ENCODE data around the gene SEC14L3. TPM values are rescaled to one million over a fixed set of nuclear protein-coding genes. Genes with fewer than 3 reads are reported as not detected.

The SEC14L3 gene
- total RNA-seq, 1 experiment from 2014 or later = not detected

DNA sequence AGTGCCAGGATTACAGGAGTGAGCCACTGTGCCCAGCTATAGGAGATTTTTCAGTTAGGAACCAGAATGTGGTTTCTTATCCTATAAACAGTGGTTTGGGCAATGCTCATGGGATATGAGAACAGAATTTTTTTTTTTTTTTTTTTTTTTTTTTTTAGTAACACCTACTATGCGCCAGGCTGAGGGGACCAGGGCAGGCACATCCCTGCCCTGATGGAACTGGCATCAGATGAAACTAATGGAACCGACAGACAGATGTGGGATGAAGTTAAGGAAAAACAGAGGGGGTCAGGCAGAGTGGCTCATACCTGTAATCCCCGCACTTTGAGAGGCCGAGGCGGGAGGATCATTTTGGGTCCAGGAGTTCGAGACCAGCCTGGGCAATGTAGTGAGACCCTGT is 28.8 kb upstream of the SEC14L3 start:
- no peak overlapping the region for H3K27ac Mint-ChIP-seq
- ChIA-PET POLR2A (no interaction called here), CTCF (interaction anchor here (0.9 to 1.4 kb wide), 2 partner anchors 10 to 13 kb away, joined by 3 to 4 read pairs; no protein-coding TSS in a partner anchor)
- TF ChIP-seq TEAD1 (CRISPR knock-in tag; IDR thresholded peaks at IDR 0.05) (no peak), SP1 (CRISPR knock-in tag; conservative IDR thresholded peaks at IDR 0.05) (no peak), E2F5 (CRISPR knock-in tag; IDR thresholded peaks at IDR 0.05) (no peak), ZNF232 (CRISPR knock-in tag; IDR thresholded peaks at IDR 0.05) (no peak), FOXK1 (CRISPR knock-in tag; IDR thresholded peaks at IDR 0.05) (no peak), ZNF263 (CRISPR knock-in tag; IDR thresholded peaks at IDR 0.05; ENCODE audit: low read depth) (no peak), ERG (CRISPR knock-in tag; IDR thresholded peaks at IDR 0.05) (no peak), KAT7 (CRISPR knock-in tag; IDR thresholded peaks at IDR 0.05; ENCODE audit: borderline replicate concordance) (no peak), ZBTB43 (CRISPR knock-in tag; IDR thresholded peaks at IDR 0.05) (no peak), E2F1 (CRISPR knock-in tag; IDR thresholded peaks at IDR 0.05) (no peak)
- TF ChIP-seq, protein P1, sequence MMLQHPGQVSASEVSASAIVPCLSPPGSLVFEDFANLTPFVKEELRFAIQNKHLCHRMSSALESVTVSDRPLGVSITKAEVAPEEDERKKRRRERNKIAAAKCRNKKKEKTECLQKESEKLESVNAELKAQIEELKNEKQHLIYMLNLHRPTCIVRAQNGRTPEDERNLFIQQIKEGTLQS (CRISPR knock-in tag; conservative IDR thresholded peaks at IDR 0.05) = no peak
- TF ChIP-seq, protein P2, sequence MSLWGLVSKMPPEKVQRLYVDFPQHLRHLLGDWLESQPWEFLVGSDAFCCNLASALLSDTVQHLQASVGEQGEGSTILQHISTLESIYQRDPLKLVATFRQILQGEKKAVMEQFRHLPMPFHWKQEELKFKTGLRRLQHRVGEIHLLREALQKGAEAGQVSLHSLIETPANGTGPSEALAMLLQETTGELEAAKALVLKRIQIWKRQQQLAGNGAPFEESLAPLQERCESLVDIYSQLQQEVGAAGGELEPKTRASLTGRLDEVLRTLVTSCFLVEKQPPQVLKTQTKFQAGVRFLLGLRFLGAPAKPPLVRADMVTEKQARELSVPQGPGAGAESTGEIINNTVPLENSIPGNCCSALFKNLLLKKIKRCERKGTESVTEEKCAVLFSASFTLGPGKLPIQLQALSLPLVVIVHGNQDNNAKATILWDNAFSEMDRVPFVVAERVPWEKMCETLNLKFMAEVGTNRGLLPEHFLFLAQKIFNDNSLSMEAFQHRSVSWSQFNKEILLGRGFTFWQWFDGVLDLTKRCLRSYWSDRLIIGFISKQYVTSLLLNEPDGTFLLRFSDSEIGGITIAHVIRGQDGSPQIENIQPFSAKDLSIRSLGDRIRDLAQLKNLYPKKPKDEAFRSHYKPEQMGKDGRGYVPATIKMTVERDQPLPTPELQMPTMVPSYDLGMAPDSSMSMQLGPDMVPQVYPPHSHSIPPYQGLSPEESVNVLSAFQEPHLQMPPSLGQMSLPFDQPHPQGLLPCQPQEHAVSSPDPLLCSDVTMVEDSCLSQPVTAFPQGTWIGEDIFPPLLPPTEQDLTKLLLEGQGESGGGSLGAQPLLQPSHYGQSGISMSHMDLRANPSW (CRISPR knock-in tag; conservative IDR thresholded peaks at IDR 0.05; ENCODE audit: low read depth) = no peak
- no peaks in the 10 kb centered on the region for H3K4me1 Mint-ChIP-seq
- no peak overlapping the region for H3K4me3 Mint-ChIP-seq
- DNase-seq (ENCODE audit: low spot score) (no peak), ATAC-seq (no peak)
- no peaks in the 10 kb centered on the region for H3K36me3 Mint-ChIP-seq
- H3K9me3 Mint-ChIP-seq = no peaks in the 10 kb centered on the region
- H3K27me3 Mint-ChIP-seq (ENCODE audit: low read depth) = peaks cover 9% of the 10 kb centered on the region

- Mint-ChIP-seq H3K27me3 (ENCODE audit: low read depth) (peaks cover 2% of the 10 kb centered on the region; the same call in 1 of the 2 replicates), H3K9me3 (no peaks in the 10 kb centered on the region), H3K4me1 (0 out of 2 replicates have a peak, but pooled peaks cover 3% of the 10 kb centered on the region), H3K27ac (no peak overlapping the region), H3K36me3 (no peaks in the 10 kb centered on the region), H3K4me3 (no peak overlapping the region)
- ATAC-seq = no peak
- ChIA-PET CTCF (interaction anchor here (0.7 kb wide), 1 partner anchor 288 kb away, joined by 4 read pairs; no protein-coding TSS in a partner anchor), POLR2A (no interaction called here)
- DNase-seq (ENCODE audit: low spot score) = no peak
- TF ChIP-seq ZBTB21 (CRISPR knock-in tag; IDR thresholded peaks at IDR 0.05; ENCODE audit: borderline replicate concordance) (no peak), CDX4 (CRISPR knock-in tag; IDR thresholded peaks at IDR 0.05; ENCODE audit: borderline replicate concordance) (no peak), SMAD4 (CRISPR knock-in tag; IDR thresholded peaks at IDR 0.05) (no peak), GTF2I (CRISPR knock-in tag; conservative IDR thresholded peaks at IDR 0.05) (no peak), RELA (CRISPR knock-in tag; IDR thresholded peaks at IDR 0.05; ENCODE audit: borderline replicate concordance) (no peak), JAZF1 (CRISPR knock-in tag; IDR thresholded peaks at IDR 0.05) (no peak), E2F5 (CRISPR knock-in tag; IDR thresholded peaks at IDR 0.05) (no peak), ZNF138 (CRISPR knock-in tag; conservative IDR thresholded peaks at IDR 0.05) (no peak), CTCF (IDR thresholded peaks at IDR 0.05) (no peak), GRHL2 (CRISPR knock-in tag; IDR thresholded peaks at IDR 0.05; ENCODE audit: insufficient replicate concordance, severe bottlenecking) (no peak)
Measured at GRCh38 chr22:30497466-30498150, 25.8 kb upstream of the SEC14L3 start.

Measured in WTC11 (cell line).